ENCODE results near the gene RHBDL1. TPM values are rescaled to one million over a fixed set of nuclear protein-coding genes. Genes with fewer than 3 reads are reported as not detected.

RHBDL1 gene
- 1 to 10 TPM in 2 of 3 donors, under 1 TPM in 1; 0.84 to 2.5 (median 2.3) TPM for polyA plus RNA-seq (ENCODE audit: insufficient read length in 3 of 3)
- long read RNA-seq, donor 1, partial matches to known transcripts = 0 of 1 reads
- long read RNA-seq, donor 1, other reads (novel, unspliced or antisense) = 0 of 1 reads
- long read RNA-seq, donor 2 = 0 reads
- long read RNA-seq, donor 3 = 0 reads
- long read RNA-seq, donor 4 = 0 reads
- long read RNA-seq, donor 5 = 0 reads
- long read RNA-seq, donor 6 = 0 reads
- long read RNA-seq, donor 7 = 0 reads
- long read RNA-seq, donor 8 = 0 reads
- long read RNA-seq, donor 9 = 0 reads
- long read RNA-seq, donor 10 = 0 reads
- long read RNA-seq, donor 11 = 0 reads
- long read RNA-seq, donor 12 = 0 reads
- long read RNA-seq, donor 13 = 0 reads
- long read RNA-seq, donor 14, partial matches to known transcripts = 0 of 1 reads
- long read RNA-seq, donor 14, other reads (novel, unspliced or antisense) = 0 of 1 reads
- long read RNA-seq, donor 15 = 0 reads
- long read RNA-seq, donor 16, partial matches to known transcripts = 5 of 7 reads
- long read RNA-seq, donor 16, other reads (novel, unspliced or antisense) = 0 of 7 reads

DNA sequence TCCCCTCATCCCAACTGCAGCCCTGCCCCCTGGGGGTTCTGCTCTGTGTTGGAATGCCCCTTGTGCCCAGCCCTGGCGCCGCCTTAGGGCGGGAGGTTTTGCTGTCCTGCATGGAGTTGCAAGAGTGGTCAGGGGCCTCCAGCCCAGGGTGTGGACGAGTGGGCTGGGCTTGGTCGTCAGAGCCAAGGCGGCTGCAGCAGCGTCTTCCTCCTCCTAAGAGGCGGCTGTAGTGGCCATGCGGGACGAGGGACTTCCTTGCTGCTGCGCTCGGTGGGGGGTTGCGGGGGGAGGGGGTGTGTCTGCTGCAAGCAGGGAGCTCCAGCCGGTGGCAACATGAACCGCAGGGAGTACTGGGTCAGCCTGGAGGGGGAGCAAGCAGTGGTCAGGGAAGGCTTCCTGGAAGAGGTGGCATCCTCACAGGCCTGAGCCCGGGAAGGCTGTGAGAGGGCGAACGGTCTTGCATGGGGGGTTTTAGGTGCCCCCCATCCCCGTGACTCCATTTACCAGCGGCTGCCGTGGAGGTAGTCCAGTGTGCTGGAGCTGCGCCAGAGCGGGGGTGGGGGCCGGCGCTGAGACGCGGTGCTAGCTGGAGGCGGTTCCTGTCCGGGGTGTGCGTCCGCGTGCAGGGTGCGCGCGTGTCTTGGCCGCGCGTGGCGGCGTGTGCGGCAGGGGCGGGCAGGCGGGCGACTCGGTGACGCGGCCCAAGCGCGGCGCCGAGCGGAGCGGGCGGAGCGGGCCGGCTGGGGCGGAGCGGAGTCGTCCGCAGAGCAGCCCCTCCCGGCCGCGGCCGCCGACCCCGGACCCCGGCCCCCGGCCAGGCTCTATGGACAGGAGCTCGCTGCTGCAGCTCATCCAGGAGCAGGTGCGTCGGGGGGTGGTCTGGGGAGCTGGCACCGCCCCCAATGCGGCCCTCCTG lies at the start of gene RHBDL1:
RHBDL1 (plus strand) TSS at position 704 of the 916 bp plus-strand sequence; CDS start at position 824, 120 bp downstream.
- DNase-seq (ENCODE audit: extremely low read depth in 1 of 11, low read depth in 9 of 11, low spot score in 4 of 11) = no peak

DNA sequence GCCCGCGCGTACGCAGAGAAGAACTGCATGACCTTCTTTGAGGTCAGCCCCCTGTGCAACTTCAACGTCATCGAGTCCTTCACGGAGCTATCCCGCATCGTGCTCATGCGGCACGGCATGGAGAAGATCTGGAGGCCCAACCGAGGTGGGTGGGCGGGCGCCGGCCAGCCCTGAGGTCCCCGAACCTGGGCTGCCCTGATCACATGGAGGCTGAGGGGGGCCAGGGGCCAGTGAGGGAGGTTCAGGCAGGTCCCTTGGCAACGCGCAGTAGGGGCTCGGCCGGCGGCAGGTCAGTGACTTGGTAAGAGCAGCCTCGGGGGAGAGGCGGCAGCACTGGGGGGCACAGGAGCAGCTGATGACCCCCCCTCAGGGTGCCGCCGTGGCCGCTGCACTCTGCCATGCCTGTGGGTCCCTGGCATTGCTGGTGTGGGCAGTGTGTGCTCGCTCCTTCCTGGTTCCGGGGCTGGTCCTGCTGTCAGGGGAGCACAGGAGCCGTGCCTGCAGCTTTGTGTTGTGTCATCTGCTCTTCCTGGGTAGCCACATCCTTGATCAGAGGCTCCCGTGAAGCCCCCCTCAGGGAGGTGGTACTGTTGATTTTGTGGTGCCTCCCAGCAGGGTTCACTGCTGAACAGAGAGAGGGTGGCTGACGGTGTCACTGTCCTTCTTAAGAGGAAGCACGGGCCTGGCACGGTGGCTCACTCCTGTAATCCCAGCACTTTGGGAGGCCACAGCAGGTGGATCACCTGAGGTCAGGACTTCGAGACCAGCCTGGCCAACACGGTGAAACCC lies 49.3 kb upstream of the RHBDL1 start:
- DNase-seq (ENCODE audit: extremely low read depth in 1 of 11, low read depth in 9 of 11, low spot score in 4 of 11) = no peak

DNA sequence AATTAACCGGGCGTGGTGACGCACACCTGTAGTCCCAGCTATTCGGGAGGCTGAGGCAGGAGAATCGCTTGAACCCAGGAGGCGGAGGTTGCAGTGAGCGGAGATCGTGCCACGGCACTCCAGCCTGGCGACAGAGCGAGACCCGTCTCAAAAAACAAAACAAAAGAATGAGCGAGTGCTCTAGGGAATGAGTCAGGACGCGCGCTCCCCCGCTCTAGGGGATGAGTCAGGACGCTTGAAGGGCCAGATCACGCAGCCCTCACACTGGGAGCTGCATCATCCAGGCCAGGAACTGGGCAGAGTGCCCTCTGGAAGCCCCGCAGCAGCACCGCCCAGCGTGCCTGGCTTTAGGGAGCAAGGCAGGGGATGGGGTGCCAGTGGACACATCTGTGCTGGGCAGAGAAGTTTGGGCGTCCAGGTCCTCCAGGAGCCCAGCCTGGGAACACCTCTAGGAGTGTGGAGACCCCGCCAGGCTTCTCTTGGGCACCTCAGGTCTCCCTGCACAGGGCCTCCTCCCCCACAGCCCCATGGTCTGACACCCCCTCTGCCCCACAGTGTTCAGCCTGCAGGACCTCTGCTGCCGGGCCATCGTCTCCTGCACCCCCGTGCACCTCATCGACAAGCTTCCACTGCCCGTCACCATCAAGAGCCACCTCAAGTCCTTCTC lies 48.6 kb upstream of the RHBDL1 start:
- no peak for DNase-seq (ENCODE audit: extremely low read depth in 1 of 11, low read depth in 9 of 11, low spot score in 4 of 11)

DNA sequence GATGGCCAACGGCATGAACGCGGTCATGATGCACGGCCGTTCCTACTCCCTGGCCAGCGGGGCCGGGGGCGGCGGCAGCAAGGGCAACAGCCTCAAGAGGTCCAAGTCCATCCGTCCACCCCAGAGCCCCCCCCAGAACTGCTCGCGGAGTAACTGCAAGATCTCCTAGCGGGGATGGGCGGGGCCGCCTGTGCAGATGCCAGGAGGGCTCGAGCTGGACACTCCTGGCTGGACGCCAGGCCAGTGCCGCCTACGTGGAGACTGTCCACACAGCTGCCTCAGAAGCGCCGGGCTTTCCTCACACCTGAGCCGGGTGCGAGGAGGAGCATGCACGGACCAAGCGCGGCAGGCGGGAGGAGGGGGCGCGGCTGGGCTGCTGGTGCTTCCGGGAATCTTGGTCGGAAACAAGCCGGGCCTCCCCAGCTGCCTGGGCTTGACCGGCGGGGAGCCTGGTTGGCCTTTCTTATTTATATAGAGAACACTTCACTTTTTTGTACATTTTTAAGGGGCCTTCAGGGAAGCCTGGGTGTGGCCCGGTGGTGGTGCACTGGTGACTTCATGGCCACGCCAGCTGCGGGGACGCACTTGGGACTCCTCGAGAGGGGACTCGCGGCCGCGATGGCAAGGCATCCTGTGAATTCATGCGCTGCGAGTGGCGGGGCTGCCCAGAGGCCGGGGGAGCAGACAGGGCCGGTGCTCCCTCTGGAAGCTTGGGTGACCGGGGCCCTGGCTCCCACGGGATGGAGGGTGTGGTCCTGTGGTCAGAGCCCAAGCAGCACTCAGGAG lies 47.8 kb upstream of the RHBDL1 start:
- no peak for DNase-seq (ENCODE audit: extremely low read depth in 1 of 11, low read depth in 9 of 11, low spot score in 4 of 11)

DNA sequence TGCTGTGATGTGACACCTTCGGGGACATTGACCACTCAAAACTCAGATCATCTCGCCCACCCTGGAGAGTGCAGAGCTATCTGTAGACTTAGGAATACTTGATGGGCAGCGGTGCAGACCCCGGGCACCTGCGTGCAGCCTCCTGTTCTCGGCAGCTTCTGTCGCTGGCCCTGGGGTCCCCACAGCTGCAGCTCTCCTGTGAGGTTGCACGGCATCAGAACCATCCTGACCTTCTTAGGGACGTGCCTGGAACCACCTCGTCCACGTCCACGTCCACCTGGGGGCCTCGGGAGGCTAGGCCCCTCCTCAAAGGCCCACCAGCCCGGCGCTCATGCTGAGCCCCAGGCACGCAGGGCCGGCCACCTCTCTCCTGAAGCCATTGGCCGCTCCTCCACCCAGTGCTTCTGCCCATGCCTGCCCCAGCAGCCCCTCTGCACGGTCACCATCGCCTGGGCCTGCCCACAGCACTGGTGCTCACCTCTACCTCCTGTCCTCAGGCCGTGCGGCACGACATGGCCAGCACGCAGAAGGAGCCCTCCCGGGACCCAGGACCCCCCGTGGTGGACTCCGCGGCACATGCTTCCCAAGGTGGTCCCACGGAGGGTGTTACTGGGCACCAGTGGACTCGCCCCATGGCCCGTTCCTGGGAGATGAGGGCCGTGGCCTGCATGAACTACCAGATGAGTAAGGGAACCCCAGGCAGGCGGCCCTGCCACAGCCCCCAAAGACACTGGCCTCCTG lies 47.0 kb upstream of the RHBDL1 start:
- DNase-seq (ENCODE audit: extremely low read depth in 1 of 11, low read depth in 9 of 11, low spot score in 4 of 11) = no peak

DNA sequence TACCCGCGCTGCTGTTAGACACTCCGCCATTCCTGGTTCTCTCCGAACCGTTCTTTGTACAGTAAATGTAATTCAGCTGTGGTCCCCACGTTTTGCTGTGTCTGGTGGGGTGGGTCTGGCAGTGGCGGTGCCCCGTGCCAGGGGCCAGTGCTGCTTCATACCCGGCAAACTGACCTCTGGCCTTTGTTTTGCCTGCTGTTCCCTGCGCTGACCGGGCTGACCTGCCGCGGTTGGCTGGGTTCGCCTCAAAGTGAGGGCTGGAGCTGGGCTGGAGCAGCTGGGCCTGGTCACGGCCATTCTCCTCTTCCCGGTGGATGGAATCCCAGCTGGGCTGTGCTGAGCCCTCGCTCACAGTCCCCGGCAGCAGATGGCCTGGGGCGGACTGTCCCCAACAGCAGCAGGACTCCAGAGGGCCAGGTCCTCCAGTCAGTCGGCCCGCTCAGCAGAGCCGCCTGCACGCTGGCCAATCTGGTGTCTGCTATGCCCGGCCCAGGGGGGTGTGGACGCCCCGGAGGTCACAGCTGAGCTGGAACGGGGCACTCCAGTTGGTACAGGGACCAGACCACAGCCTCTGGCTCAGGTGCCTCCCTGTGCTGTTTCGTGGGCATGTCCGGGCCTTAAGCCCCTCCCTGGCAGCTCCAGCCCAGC lies 46.2 kb upstream of the RHBDL1 start:
- no peak for DNase-seq (ENCODE audit: extremely low read depth in 1 of 11, low read depth in 9 of 11, low spot score in 4 of 11)

DNA sequence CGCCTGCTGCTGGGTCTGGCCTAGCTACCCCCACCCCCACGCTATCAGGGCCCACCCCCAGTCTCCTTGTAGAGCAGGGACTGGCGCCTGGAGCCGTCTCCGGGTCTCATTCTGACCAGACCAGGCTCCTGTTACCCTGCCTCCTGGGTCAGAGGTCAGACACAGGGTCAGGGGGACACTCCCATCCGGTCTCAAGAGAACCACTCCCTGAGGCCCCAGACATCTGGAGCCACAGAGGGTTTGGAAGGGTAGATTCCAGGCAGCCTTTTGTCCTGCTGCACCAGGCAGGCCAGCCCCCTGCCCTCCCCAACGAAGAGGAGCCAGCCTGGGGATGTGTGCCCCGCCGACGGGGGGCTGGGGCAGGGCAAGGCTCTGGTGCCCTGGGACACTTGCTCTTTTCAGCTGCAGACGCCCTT lies 45.6 kb upstream of the RHBDL1 start:
- DNase-seq (ENCODE audit: extremely low read depth in 1 of 11, low read depth in 9 of 11, low spot score in 4 of 11) = no peak

DNA sequence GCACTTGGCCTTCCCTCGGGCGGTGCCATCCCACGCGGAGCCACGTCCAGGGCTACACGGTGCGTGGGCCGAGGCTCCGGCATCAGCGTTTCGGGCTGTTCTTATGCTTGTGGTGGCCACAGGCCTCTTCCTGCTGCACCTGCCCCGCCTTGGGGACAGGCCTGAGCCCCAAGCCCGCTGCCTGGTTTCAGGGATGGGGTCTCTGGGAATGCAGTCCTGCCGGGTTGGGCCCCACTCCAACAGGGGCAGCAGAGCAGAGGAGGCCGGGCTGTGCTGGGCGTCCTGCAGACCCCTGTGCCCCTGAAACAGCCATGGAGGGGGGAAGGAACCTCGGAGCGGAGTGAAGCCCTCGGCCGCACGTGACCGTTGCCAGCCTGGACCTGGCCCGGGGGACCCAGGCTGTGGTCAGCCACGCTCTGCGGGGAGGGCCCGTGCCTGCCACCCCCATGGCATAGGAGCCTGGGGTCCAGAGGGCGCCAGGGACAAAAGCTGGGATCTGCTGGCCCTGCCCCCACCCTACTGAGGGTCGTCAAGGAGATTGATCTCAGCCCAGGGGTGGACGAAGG lies 45.1 kb upstream of the RHBDL1 start:
- DNase-seq (ENCODE audit: extremely low read depth in 1 of 11, low read depth in 9 of 11, low spot score in 4 of 11) = no peak

DNA sequence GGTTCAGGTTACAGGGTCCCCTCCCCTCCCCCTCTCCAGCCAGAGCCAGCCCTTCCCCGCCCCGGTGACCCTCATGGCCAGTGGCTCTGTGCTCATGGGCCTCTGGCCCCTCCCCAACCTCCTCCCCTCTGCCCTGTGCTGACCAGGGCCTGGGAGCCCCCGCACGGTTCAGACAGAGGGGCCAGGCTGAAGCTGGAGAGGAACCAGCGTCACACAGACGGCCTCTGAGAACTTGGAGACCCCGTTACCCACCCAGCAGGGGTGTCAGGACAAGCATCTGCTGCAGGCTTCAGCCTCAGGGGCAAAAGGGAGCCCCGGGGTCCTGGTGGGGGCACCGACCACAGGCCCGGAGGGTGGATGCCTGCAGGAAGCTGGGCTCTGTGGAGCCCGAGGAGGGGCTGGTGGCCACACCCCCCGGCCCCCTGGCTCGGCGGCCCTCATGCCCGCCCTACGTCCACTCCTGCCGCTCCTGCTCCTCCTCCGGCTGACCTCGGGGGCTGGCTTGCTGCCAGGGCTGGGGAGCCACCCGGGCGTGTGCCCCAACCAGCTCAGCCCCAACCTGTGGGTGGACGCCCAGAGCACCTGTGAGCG lies 44.6 kb upstream of the RHBDL1 start, which contains the start of gene WFIKKN1:
WFIKKN1 (plus strand) TSS at position 171 of the 591 bp plus-strand sequence; CDS start at position 440, 269 bp downstream.
- DNase-seq (ENCODE audit: extremely low read depth in 1 of 11, low read depth in 9 of 11, low spot score in 4 of 11) = no peak

DNA sequence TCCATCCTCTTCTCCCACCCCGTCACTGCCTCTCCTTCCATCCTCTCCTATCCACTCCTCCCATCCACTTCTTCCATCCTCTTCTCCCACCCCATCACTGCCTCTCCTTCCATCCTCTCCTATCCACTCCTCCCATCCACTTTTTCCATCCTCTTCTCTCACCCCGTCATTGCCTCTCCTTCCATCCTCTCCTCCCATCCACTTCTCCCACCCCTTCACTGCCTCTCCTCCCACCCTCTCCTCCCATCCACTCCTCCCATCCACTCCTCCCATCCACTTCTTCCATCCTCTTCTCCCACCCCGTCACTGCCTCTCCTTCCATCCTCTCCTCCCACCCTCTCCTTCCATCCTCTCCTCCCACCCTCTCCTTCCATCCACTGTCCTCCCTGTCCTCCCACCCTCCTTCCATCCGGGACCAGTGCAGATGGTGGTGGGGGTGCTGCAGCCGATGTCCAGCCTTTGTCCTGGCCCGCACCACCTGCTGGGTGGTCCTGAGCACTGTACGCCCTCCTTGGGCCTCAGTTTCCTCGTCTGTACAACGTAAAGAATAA lies 43.6 kb upstream of the RHBDL1 start:
- no peak for DNase-seq (ENCODE audit: extremely low read depth in 1 of 11, low read depth in 9 of 11, low spot score in 4 of 11)

DNA sequence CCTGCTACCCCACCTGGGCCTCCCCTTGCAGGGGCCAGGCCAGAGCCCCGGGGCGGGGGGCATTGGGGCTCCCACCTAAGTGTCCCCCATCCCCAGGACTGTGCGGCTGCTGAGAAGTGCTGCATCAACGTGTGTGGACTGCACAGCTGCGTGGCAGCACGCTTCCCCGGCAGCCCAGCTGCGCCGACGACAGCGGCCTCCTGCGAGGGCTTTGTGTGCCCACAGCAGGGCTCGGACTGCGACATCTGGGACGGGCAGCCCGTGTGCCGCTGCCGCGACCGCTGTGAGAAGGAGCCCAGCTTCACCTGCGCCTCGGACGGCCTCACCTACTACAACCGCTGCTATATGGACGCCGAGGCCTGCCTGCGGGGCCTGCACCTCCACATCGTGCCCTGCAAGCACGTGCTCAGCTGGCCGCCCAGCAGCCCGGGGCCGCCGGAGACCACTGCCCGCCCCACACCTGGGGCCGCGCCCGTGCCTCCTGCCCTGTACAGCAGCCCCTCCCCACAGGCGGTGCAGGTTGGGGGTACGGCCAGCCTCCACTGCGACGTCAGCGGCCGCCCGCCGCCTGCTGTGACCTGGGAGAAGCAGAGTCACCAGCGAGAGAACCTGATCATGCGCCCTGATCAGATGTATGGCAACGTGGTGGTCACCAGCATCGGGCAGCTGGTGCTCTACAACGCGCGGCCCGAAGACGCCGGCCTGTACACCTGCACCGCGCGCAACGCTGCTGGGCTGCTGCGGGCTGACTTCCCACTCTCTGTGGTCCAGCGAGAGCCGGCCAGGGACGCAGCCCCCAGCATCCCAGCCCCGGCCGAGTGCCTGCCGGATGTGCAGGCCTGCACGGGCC lies 42.8 kb upstream of the RHBDL1 start:
- DNase-seq (ENCODE audit: extremely low read depth in 1 of 11, low read depth in 9 of 11, low spot score in 4 of 11) = no peak

DNA sequence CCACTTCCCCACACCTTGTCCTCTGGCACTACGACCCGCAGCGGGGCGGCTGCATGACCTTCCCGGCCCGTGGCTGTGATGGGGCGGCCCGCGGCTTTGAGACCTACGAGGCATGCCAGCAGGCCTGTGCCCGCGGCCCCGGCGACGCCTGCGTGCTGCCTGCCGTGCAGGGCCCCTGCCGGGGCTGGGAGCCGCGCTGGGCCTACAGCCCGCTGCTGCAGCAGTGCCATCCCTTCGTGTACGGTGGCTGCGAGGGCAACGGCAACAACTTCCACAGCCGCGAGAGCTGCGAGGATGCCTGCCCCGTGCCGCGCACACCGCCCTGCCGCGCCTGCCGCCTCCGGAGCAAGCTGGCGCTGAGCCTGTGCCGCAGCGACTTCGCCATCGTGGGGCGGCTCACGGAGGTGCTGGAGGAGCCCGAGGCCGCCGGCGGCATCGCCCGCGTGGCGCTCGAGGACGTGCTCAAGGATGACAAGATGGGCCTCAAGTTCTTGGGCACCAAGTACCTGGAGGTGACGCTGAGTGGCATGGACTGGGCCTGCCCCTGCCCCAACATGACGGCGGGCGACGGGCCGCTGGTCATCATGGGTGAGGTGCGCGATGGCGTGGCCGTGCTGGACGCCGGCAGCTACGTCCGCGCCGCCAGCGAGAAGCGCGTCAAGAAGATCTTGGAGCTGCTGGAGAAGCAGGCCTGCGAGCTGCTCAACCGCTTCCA lies 42.0 kb upstream of the RHBDL1 start:
- no peak for DNase-seq (ENCODE audit: extremely low read depth in 1 of 11, low read depth in 9 of 11, low spot score in 4 of 11)

DNA sequence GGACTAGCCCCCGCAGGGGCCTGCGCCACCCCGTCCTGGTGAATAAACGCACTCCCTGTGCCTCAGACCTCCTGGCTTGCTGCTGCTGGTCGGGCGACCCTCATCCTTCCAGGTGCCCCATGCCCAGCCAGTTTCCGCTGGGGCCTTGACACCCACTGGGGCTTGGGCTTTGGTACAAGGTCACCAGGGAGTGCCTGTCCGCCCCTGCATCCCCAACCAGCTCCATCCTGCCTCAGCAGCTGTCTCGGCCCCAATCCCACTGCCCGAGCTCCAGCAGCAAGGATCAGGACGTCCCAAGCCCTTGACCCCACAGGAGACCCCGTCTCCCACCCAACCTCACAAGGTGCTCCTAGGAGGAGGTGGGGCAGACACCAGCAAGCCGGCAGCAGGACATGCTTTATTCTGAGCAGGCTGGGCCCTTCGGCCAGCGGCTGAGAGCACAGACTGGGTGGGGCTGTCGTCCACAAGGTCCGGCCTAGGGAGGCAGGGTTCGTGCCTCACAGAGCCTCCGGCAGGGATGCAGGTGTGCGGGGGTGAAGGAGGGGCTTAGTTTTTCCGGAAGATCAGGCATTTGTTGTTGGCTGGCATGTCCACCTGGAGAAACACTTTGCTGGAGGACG lies 41.3 kb upstream of the RHBDL1 start:
- DNase-seq (ENCODE audit: extremely low read depth in 1 of 11, low read depth in 9 of 11, low spot score in 4 of 11) = no peak

DNA sequence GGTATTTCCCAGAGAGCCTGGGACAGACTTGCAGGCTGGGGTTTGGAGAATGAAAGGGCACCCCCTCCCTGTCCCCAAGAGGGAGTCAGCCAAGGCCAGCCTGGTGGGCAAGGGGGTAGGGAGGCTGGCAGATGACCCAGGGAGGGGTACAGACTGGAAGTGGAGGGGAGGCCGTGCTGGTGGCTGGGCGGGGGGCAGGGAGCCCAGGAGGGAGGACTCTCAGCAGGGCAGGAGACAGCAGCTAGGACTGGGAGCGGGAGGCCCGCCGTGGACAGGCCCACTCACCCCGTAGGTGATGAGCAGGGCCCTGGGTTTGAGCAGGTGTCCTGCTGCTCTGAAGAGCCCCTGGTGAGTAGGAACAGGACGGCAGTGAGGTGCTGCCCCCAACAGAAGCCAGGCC lies 40.5 kb upstream of the RHBDL1 start:
- no peak for DNase-seq (ENCODE audit: extremely low read depth in 1 of 11, low read depth in 9 of 11, low spot score in 4 of 11)
